Heart right ventricle (tissue), 16 donors: ENCODE results near the gene IGSF9B. TPM values are rescaled to one million over a fixed set of nuclear protein-coding genes. Genes with fewer than 3 reads are reported as not detected.

Experiments used
- ATAC-seq, 8 donors: fragments of 200-7000 bp; cut with Tn5 transposase; one replicate each; pipeline ENCODE4 v1.9.1; 2020; ENCODE audit warnings: mild to moderate bottlenecking in 8 of 8, moderate library complexity in 8 of 8, moderate number of reproducible peaks in 1 of 8
- DNase-seq, 2 donors: peaks; one replicate each; pipeline ENCODE4 v3.0.0-alpha.2; 2020
- H3K27ac ChIP-seq, 10 donors: fragments of 200-600 bp; sonication (generic) in 2 of 10; one replicate each; pipeline versions ENCODE4 v1.5.0 to v1.8.0; 2020 to 2022; ENCODE audit warnings: mild to moderate bottlenecking in 3 of 10
- H3K27me3 ChIP-seq, 7 donors: fragments of 200-600 bp; one replicate each; pipeline ENCODE4 v1.8.0; 2021 to 2022; ENCODE audit warnings: mild to moderate bottlenecking in 2 of 7
- H3K36me3 ChIP-seq, 9 donors: fragments of 200-600 bp; sonication (generic) in 1 of 9; one replicate each; pipeline versions ENCODE4 v1.5.0 to v1.8.0; 2020 to 2022; ENCODE audit warnings: mild to moderate bottlenecking in 2 of 9
- H3K4me1 ChIP-seq, 9 donors: fragments of 200-600 bp; sonication (generic) in 1 of 9; one replicate each; pipeline versions ENCODE4 v1.5.0 to v1.8.0; 2020 to 2022; ENCODE audit warnings: mild to moderate bottlenecking in 4 of 9
- H3K4me3 ChIP-seq, 10 donors: fragments of 200-600 bp; sonication (generic) in 2 of 10; one replicate each; pipeline versions ENCODE4 v1.5.0 to v1.8.0; 2020 to 2022; ENCODE audit warnings: mild to moderate bottlenecking in 7 of 10, moderate library complexity in 2 of 10
- H3K9me3 ChIP-seq, 11 donors: fragments of 200-600 bp in 10 of 11; sonication (generic) in 2 of 11; one replicate each; pipeline versions ENCODE4 v1.5.0 to v1.8.0; 2013 to 2022; ENCODE audit warnings: mild to moderate bottlenecking in 2 of 11, control low read depth in 1 of 11, moderate library complexity in 1 of 11
- WGBS, 2 donors: extraction: QIAGEN DNeasy Blood & Tissue Kit; methylation state at CpG; one replicate each; pipeline ENCODE4 v1.1.7; 2013; ENCODE audit warnings: inconsistent platforms in 1 of 2; 5-methylcytosine and 5-hydroxymethylcytosine counted together
- intact Hi-C, 10 donors: fragments of 100-400 bp; cut with DNase I; formaldehyde crosslinking; loops; one replicate each; pipeline versions ENCODE4 v1.11.1 to v1.14.2; 2022
- polyA plus RNA-seq, 2 donors: library from polyadenylated mRNA; stranded (reverse); fragments of 200-250 nt; gene quantifications; one replicate each; pipeline ENCODE4 v1.2.3, GENCODE V29; 2013
- total RNA-seq, 10 donors: library from RNA; stranded (reverse); fragmentation: NEBNext Ultra II Directional in 3 of 10; extraction: Animal tissue kit (Norgen Biotek cat#: 25700) in 3 of 10; gene quantifications; one replicate each; pipeline versions ENCODE4 v1.2.1 to v1.2.4, GENCODE V29; 2021 to 2023
- TF ChIP-seq, protein P1 (sequence below), 9 donors: fragments of 200-600 bp; sonication (generic) in 2 of 9; IDR thresholded peaks; one replicate each; pipeline versions ENCODE4 v1.5.0 to v1.8.0; 2021 to 2022; ENCODE audit warnings: antibody characterized with exemption in 9 of 9, mild to moderate bottlenecking in 5 of 9, moderate library complexity in 1 of 9
- donor health status: Arrhythmogenic right ventricular cardiomyopathy.
- donor health status: ischemic (EF 13 %, LVEDD 7.1; RV severe dilation, severe dysfunction).
- donor health status: healthy with polysubstance abuse.
- donor health status: DM: no; HTN: yes; CAD: no.
- donor health status: DM: no; HTN: no; CAD: no.
- donor health status: ischemic (EF 25% LVEDD 6.9; RV normal size, moderate dysfunction).
- donor health status: ischemic (EF 25% LVEDD 5.7; RV mildly dilated, moderate dysfunction).
- donor health status: healthy.
- donor health status: DM: yes; HTN: yes; CAD: no.
- donor health status: Ischemic cardiomyopathy.
- donor health status: ischemic (EF 35%, LVEDD 5.7; RV mildly dilated, moderate dysfunction).
- donor health status: nonischemic (EF 11% LVEDD 7.7; RV severe dilation, severe dysfunction).
- donor health status: DM: yes; HTN: yes; CAD: no.
- donor health status: PGD.
- donor health status: ischemic (EF 29% LVEDD 5.4; RV normal size, mild dysfunction).
- donor health status: nonischemic (EF 23%, LVEDD 6.1; RV moderate dilation, normal function).

Gene IGSF9B
- total and polyA plus RNA-seq, 12 donors = 6.7 to 72.3 (median 49.6) TPM

DNA sequence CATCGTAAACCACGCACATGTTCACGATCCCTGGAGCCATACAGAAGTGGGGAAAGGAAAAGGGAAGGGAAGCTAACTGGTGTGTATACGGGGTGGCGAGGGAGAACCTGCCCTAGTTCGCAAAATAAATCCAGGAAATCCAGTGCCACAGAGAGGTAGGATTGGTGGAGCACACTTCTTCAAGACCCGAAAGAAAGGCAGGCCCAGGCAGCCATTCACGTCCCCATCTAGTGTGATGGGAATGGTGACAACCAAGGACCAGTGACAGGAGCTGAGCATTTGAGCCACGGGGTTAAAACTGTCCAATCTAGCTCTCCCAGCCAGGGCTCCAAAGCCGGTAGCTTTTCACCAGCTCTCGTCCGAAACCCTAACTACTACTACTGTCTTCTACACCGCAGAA, 53.7 kb downstream of the IGSF9B start:
- peaks cover 0 to 25% (median 4%) of the 10 kb centered on the region in 9 donors for H3K36me3 ChIP-seq
- no peaks in the 10 kb centered on the region for H3K9me3 ChIP-seq
- intact Hi-C loops = no loop called here
- ATAC-seq = no peak
- H3K4me3 ChIP-seq = no peak overlapping the region
- no peaks in the 10 kb centered on the region for H3K27me3 ChIP-seq
- TF ChIP-seq, protein P1, sequence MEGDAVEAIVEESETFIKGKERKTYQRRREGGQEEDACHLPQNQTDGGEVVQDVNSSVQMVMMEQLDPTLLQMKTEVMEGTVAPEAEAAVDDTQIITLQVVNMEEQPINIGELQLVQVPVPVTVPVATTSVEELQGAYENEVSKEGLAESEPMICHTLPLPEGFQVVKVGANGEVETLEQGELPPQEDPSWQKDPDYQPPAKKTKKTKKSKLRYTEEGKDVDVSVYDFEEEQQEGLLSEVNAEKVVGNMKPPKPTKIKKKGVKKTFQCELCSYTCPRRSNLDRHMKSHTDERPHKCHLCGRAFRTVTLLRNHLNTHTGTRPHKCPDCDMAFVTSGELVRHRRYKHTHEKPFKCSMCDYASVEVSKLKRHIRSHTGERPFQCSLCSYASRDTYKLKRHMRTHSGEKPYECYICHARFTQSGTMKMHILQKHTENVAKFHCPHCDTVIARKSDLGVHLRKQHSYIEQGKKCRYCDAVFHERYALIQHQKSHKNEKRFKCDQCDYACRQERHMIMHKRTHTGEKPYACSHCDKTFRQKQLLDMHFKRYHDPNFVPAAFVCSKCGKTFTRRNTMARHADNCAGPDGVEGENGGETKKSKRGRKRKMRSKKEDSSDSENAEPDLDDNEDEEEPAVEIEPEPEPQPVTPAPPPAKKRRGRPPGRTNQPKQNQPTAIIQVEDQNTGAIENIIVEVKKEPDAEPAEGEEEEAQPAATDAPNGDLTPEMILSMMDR (IDR thresholded peaks at IDR 0.05) = no peak
- H3K27ac ChIP-seq = no peak overlapping the region
- 96% methylated on average over 13 of the region's 13 CpGs for WGBS, 2 donors
- no peaks in the 10 kb centered on the region for H3K4me1 ChIP-seq
- no peak for DNase-seq

GRCh38 chr11:133902506-133902905, 54.3 kb downstream of the IGSF9B start:
- intact Hi-C loops = no loop called here
- no peak overlapping the region for H3K4me3 ChIP-seq
- 91 to 94% methylated on average over 4 of the region's 4 CpGs for WGBS, 2 donors
- TF ChIP-seq, protein P1 (IDR thresholded peaks at IDR 0.05) = no peak
- DNase-seq (no peak), ATAC-seq (no peak)
- peaks cover 0 to 19% (median 0%) of the 10 kb centered on the region in 9 donors for H3K36me3 ChIP-seq
- H3K9me3 ChIP-seq = no peaks in the 10 kb centered on the region
- H3K4me1 ChIP-seq = no peaks in the 10 kb centered on the region
- no peak overlapping the region for H3K27ac ChIP-seq
- H3K27me3 ChIP-seq = no peaks in the 10 kb centered on the region

DNA sequence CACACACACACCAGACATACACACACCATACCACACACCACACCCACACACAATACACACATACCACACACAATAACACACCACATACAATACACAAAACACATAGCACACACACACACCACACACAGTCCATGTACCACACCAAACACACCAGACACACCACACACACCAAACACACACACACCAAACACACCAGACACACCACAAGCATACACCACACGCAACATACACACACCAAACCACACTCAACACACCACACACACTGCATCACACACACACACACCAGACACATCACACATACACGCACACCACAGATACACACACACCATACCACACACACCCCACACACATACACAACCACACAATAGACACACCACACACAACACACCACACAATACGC, 54.8 kb downstream of the IGSF9B start:
- ATAC-seq = no peak
- peaks cover 0 to 14% (median 0%) of the 10 kb centered on the region in 9 donors for H3K36me3 ChIP-seq
- no peaks in the 10 kb centered on the region for H3K9me3 ChIP-seq
- H3K27me3 ChIP-seq = no peaks in the 10 kb centered on the region
- TF ChIP-seq, protein P1 (IDR thresholded peaks at IDR 0.05) = no peak
- H3K4me1 ChIP-seq = no peaks in the 10 kb centered on the region
- no peak overlapping the region for H3K27ac ChIP-seq
- WGBS, 2 donors = 98 to 99% methylated on average over 3 of the region's 3 CpGs
- H3K4me3 ChIP-seq = no peak overlapping the region
- DNase-seq = no peak
- intact Hi-C loops = no loop called here

GRCh38 chr11:133901316-133901715, 55.5 kb downstream of the IGSF9B start:
- DNase-seq (no peak), ATAC-seq (no peak)
- H3K9me3 ChIP-seq = no peaks in the 10 kb centered on the region
- H3K4me3 ChIP-seq = no peak overlapping the region
- no peak overlapping the region for H3K27ac ChIP-seq
- no peaks in the 10 kb centered on the region for H3K27me3 ChIP-seq
- no peaks in the 10 kb centered on the region for H3K4me1 ChIP-seq
- intact Hi-C loops = no loop called here
- TF ChIP-seq, protein P1 (IDR thresholded peaks at IDR 0.05) = no peak
- 93 to 98% methylated on average over 7 of the region's 7 CpGs for whole genome bisulfite sequencing, 2 donors
- H3K36me3 ChIP-seq = peaks cover 0 to 8% (median 0%) of the 10 kb centered on the region in 9 donors
